Hepatocyte (in vitro differentiated cells): ENCODE measurements around the gene CHST13. TPM values are rescaled to one million over a fixed set of nuclear protein-coding genes. Genes with fewer than 3 reads are reported as not detected.

Experiments
- DNase-seq: peaks from one replicate; pipeline ENCODE4 v3.0.0-alpha.2; 2016; ENCODE audit warnings: low spot score
- H2AFZ ChIP-seq: fragments of 200-600 bp; sonication (generic); 2 replicates; pipeline ENCODE4 v1.6.0; 2016; ENCODE audit warnings: antibody characterized with exemption, mild to moderate bottlenecking
- H3K27ac ChIP-seq: fragments of 200-600 bp; sonication (generic); 2 replicates; pipeline ENCODE4 v1.5.1; 2016; ENCODE audit warnings: mild to moderate bottlenecking
- H3K27me3 ChIP-seq: fragments of 200-600 bp; sonication (generic); 2 replicates; pipeline ENCODE4 v1.6.1; 2016
- H3K36me3 ChIP-seq: fragments of 200-600 bp; sonication (generic); replicated peaks from 2 replicates; pipeline ENCODE4 v1.5.1; 2016; ENCODE audit warnings: low read depth; ENCODE audit not compliant: insufficient read depth
- H3K4me1 ChIP-seq: fragments of 200-600 bp; sonication (generic); 2 replicates; pipeline ENCODE4 v1.5.1; 2016; ENCODE audit warnings: mild to moderate bottlenecking, moderate library complexity; ENCODE audit not compliant: insufficient read depth
- H3K4me2 ChIP-seq: fragments of 200-600 bp; sonication (generic); 2 replicates; pipeline ENCODE4 v1.6.0; 2016
- H3K4me3 ChIP-seq: fragments of 200-600 bp; sonication (generic); 2 replicates; pipeline ENCODE4 v1.5.1; 2016; ENCODE audit warnings: mild to moderate bottlenecking
- H3K79me2 ChIP-seq: fragments of 200-600 bp; sonication (generic); 2 replicates; pipeline ENCODE4 v1.6.0; 2017; ENCODE audit warnings: mild to moderate bottlenecking
- H3K9me2 ChIP-seq: fragments of 200-600 bp; sonication (generic); replicated peaks from 2 replicates; pipeline ENCODE4 v1.6.0; 2017; ENCODE audit warnings: mild to moderate bottlenecking; ENCODE audit not compliant: insufficient read depth
- H3K9me3 ChIP-seq: fragments of 200-600 bp; sonication (generic); 2 replicates; pipeline ENCODE4 v1.5.1; 2016; ENCODE audit warnings: low read depth, mild to moderate bottlenecking
- H4K20me1 ChIP-seq: fragments of 200-600 bp; sonication (generic); 2 replicates; pipeline ENCODE4 v1.6.0; 2016; ENCODE audit warnings: mild to moderate bottlenecking; ENCODE audit not compliant: insufficient read depth, poor library complexity, severe bottlenecking
- CTCF ChIP-seq: fragments of 200-600 bp; sonication (generic); IDR thresholded peaks from 2 replicates; pipeline ENCODE4 v1.5.1; 2016; ENCODE audit warnings: antibody characterized with exemption, mild to moderate bottlenecking; ENCODE audit not compliant: poor library complexity
- EZH2 ChIP-seq: fragments of 200-600 bp; sonication (generic); IDR thresholded peaks from 2 replicates; pipeline ENCODE4 v1.6.1; 2016; ENCODE audit warnings: antibody characterized with exemption, mild to moderate bottlenecking, borderline replicate concordance
- EZH2phosphoT487 ChIP-seq: fragments of 200-600 bp; sonication (generic); IDR thresholded peaks from one replicate; pipeline ENCODE4 v1.6.1; 2018; ENCODE audit warnings: antibody characterized with exemption, mild to moderate bottlenecking, low read depth, moderate library complexity; ENCODE audit not compliant: unreplicated experiment, severe bottlenecking
- WGBS: methylation state at CpG from one replicate; pipeline ENCODE4 v1.1.6; 2016; ENCODE audit warnings: low lambda C conversion rate; ENCODE audit errors: missing lambda C conversion rate; 5-methylcytosine and 5-hydroxymethylcytosine counted together
- polyA plus RNA-seq: library from polyadenylated mRNA; unstranded; fragments of >200 nt; fragmentation: Nextera tagmentation; extraction: Ambion mirVana; gene quantifications from 2 replicates; pipeline ENCODE4 v1.2.1, GENCODE V29; 2016
- total RNA-seq: library from RNA; depleted of rRNA; stranded (reverse); fragments of >200 nt; gene quantifications from 2 replicates; pipeline ENCODE4 v1.2.3, GENCODE V29; 2014

The CHST13 gene
- total and polyA plus RNA-seq, 2 experiments from 2014 or later: 31.5 to 54.6 TPM

GRCh38 chr3:126484148-126484547 is 39.8 kb upstream of the CHST13 start:
- Histone ChIP-seq H3K36me3 (no peaks in the 10 kb centered on the region), H2AFZ (no peak overlapping the region), H4K20me1 (no peaks in the 10 kb centered on the region), H3K4me1 (peaks cover 6% of the 10 kb centered on the region), H3K9me3 (no peaks in the 10 kb centered on the region), H3K9me2 (no peaks in the 10 kb centered on the region), H3K27me3 (no peaks in the 10 kb centered on the region), H3K79me2 (no peaks in the 10 kb centered on the region), H3K4me2 (no peak overlapping the region), H3K4me3 (no peak overlapping the region), H3K27ac (no peak overlapping the region)
- WGBS: 82% methylated on average over 3 of the region's 3 CpGs
- no peak for DNase-seq
- no peak for TF ChIP-seq CTCF
- TF ChIP-seq EZH2phosphoT487: no peak
- no peak for TF ChIP-seq EZH2

- no peaks in the 10 kb centered on the region for H3K36me3 ChIP-seq
- WGBS: 71% methylated on average over 3 of the region's 3 CpGs
- H3K9me2 ChIP-seq: no peaks in the 10 kb centered on the region
- no peaks in the 10 kb centered on the region for H3K9me3 ChIP-seq
- no peak overlapping the region for H2AFZ ChIP-seq
- no peak overlapping the region for H3K4me3 ChIP-seq
- DNase-seq: no peak
- H3K79me2 ChIP-seq: no peaks in the 10 kb centered on the region
- H3K27ac ChIP-seq: no peak overlapping the region
- H3K4me1 ChIP-seq: peaks cover 6% of the 10 kb centered on the region
- TF ChIP-seq EZH2: no peak
- TF ChIP-seq CTCF: no peak
- no peak for TF ChIP-seq EZH2phosphoT487
- no peak overlapping the region for H3K4me2 ChIP-seq
- no peaks in the 10 kb centered on the region for H4K20me1 ChIP-seq
- H3K27me3 ChIP-seq: no peaks in the 10 kb centered on the region
Measured at GRCh38 chr3:126484662-126485061, 39.3 kb upstream of the CHST13 start.

- Histone ChIP-seq H3K9me2 (no peaks in the 10 kb centered on the region), H3K4me2 (no peak overlapping the region), H3K9me3 (no peaks in the 10 kb centered on the region), H3K27ac (no peak overlapping the region), H3K36me3 (no peaks in the 10 kb centered on the region), H3K27me3 (no peaks in the 10 kb centered on the region), H3K4me1 (peaks cover 6% of the 10 kb centered on the region), H4K20me1 (no peaks in the 10 kb centered on the region), H2AFZ (no peak overlapping the region), H3K4me3 (no peak overlapping the region), H3K79me2 (no peaks in the 10 kb centered on the region)
- 94% methylated on average over 6 of the region's 8 CpGs for WGBS
- no peak for TF ChIP-seq EZH2phosphoT487
- no peak for TF ChIP-seq EZH2
- no peak for TF ChIP-seq CTCF
- no peak for DNase-seq
Measured at GRCh38 chr3:126485176-126485897, 38.6 kb upstream of the CHST13 start.
